Endodermal cell (in vitro differentiated cells): ENCODE results near the gene LMAN1. TPM values are rescaled to one million over a fixed set of nuclear protein-coding genes. Genes with fewer than 3 reads are reported as not detected.

ENCODE experiments used
- DNase-seq: peaks from one replicate; pipeline ENCODE4 v3.0.0-alpha.2; 2017
- H3K27ac ChIP-seq: 2 replicates; pipeline ENCODE4 v1.5.1; 2013; ENCODE audit warnings: mild to moderate bottlenecking, low read depth, low read length, moderate library complexity
- H3K27me3 ChIP-seq: 2 replicates; pipeline ENCODE4 v1.6.1; 2013; ENCODE audit warnings: mild to moderate bottlenecking, low read length, moderate library complexity; ENCODE audit not compliant: insufficient read depth, control insufficient read depth, poor library complexity, severe bottlenecking
- H3K36me3 ChIP-seq: 2 replicates; pipeline ENCODE4 v1.7.0; 2013; ENCODE audit warnings: mild to moderate bottlenecking, low read length, moderate library complexity; ENCODE audit not compliant: control insufficient read depth, insufficient read depth
- H3K4me1 ChIP-seq: one replicate; pipeline ENCODE4 v1.7.0; 2013; ENCODE audit warnings: low read length; ENCODE audit not compliant: control insufficient read depth, insufficient read depth
- H3K4me3 ChIP-seq: 2 replicates; pipeline ENCODE4 v1.5.1; 2013; ENCODE audit warnings: mild to moderate bottlenecking, low read length, moderate library complexity
- H3K9ac ChIP-seq: 2 replicates; pipeline ENCODE4 v1.6.1; 2013; ENCODE audit warnings: mild to moderate bottlenecking, low read length, moderate library complexity; ENCODE audit not compliant: poor library complexity, severe bottlenecking; ENCODE audit errors: extremely low read depth
- H3K9me3 ChIP-seq: 2 replicates; pipeline ENCODE4 v1.6.1; 2013; ENCODE audit warnings: mild to moderate bottlenecking, low read length, moderate library complexity; ENCODE audit not compliant: control insufficient read depth
- H3K27ac Mint-ChIP-seq: 2 replicates; pipeline ENCODE4 v1.8.0; 2020; ENCODE audit warnings: mixed read lengths
- H3K27me3 Mint-ChIP-seq: 2 replicates; pipeline ENCODE4 v1.8.0; 2021; ENCODE audit warnings: mild to moderate bottlenecking, mixed read lengths; ENCODE audit not compliant: insufficient read depth
- H3K36me3 Mint-ChIP-seq: 2 replicates; pipeline ENCODE4 v1.8.0; 2020; ENCODE audit warnings: low read depth, mixed read lengths
- H3K4me1 Mint-ChIP-seq: 2 replicates; pipeline ENCODE4 v1.8.0; 2020; ENCODE audit warnings: mixed read lengths
- H3K4me3 Mint-ChIP-seq: 2 replicates; pipeline ENCODE4 v1.8.0; 2020; ENCODE audit warnings: mild to moderate bottlenecking, moderate library complexity, mixed read lengths
- H3K9me3 Mint-ChIP-seq: 2 replicates; pipeline ENCODE4 v1.8.0; 2020; ENCODE audit warnings: mild to moderate bottlenecking, mixed read lengths
- CTCF ChIP-seq: fragments of 200-600 bp; sonication (generic); conservative IDR thresholded peaks from 2 replicates; pipeline ENCODE4 v1.5.0; 2021; ENCODE audit warnings: antibody characterized with exemption, mild to moderate bottlenecking
- WGBS, 2 experiments: methylation state at CpG; one replicate each; pipeline versions ENCODE4 v1.1.5 to v1.1.7; 2013; ENCODE audit warnings: missing lambda C conversion rate in 2 of 2, mixed read lengths in 1 of 2; ENCODE audit not compliant: insufficient coverage in 1 of 2, insufficient read length in 1 of 2; 5-methylcytosine and 5-hydroxymethylcytosine counted together
- total RNA-seq, 2 donors: library from RNA; stranded (reverse); fragmentation: NEBNext Ultra II Directional in 1 of 2; extraction: Animal tissue kit (Norgen Biotek cat#: 25700) in 1 of 2; gene quantifications; 2 replicates in 1 of 2; 3 replicates in 1 of 2; pipeline ENCODE4 v1.2.1, GENCODE V29; 2021

LMAN1 gene
- total RNA-seq, 2 donors from 2014 or later = 82.9 to 125 TPM

DNA sequence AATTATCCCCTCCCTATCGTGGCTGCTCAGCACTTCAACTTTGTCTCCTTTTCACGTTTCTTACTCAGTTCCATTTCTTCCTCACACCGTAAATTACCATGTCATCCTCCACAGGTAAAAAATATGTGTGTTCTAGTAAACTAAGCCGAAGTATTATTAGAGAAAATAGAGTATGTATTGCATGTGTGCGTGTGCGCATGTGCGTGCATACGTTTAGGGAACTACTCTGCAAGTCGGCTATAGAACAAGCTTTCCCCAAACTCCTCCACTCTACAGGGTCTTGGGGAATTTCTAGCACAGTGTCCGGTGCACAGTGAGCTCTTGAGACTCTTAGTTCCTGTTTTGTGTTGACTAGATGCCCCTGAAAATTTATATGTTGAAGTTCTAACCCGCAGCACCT, 76.7 kb downstream of the LMAN1 start:
- Histone ChIP-seq H3K27me3 (peaks cover 69% of the 10 kb centered on the region), H3K36me3 (no peaks in the 10 kb centered on the region), H3K27ac (no peak overlapping the region), H3K4me1 (no peaks in the 10 kb centered on the region), H3K9me3 (no peaks in the 10 kb centered on the region), H3K9ac (no peak overlapping the region), H3K4me3 (no peak overlapping the region)
- Mint-ChIP-seq H3K36me3 (no peaks in the 10 kb centered on the region), H3K27me3 (peaks cover 94% of the 10 kb centered on the region), H3K4me3 (no peak overlapping the region), H3K4me1 (no peaks in the 10 kb centered on the region), H3K9me3 (no peaks in the 10 kb centered on the region), H3K27ac (no peak overlapping the region)
- 88 to 91% methylated on average over 8 to 10 of the region's 11 CpGs for WGBS, 2 experiments
- TF ChIP-seq CTCF = no peak
- DNase-seq = no peak

DNA sequence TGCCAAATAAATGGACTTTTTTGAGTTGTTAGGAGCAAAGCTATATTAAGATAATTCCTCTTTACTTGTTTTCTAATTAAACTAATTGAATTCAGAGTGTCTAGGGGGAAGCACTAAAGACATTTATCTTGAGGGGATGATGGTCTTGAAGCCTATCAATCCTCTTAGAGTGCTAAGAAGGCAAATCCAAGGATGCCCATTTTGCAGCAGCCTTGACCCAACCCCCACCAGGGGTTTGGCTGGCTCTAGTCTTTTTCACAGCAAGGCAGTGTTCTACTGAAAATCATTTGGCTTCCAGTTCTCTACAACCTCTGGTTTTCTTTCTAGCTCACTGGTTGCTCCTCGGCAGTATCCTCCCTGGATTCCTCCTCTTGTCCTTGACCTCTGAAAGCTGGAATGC, 79.3 kb downstream of the LMAN1 start:
- Histone ChIP-seq H3K4me3 (no peak overlapping the region), H3K27me3 (peaks cover 95% of the 10 kb centered on the region), H3K36me3 (no peaks in the 10 kb centered on the region), H3K27ac (no peak overlapping the region), H3K9me3 (no peaks in the 10 kb centered on the region), H3K9ac (no peak overlapping the region), H3K4me1 (peaks cover 4% of the 10 kb centered on the region)
- no peak overlapping the region for H3K27ac Mint-ChIP-seq
- TF ChIP-seq CTCF = no peak
- H3K4me1 Mint-ChIP-seq = peaks cover 5% of the 10 kb centered on the region
- H3K27me3 Mint-ChIP-seq = peaks cover 97% of the 10 kb centered on the region
- WGBS, 2 experiments = 72 to 92% methylated on average over 1 of the region's 1 CpG
- no peaks in the 10 kb centered on the region for H3K36me3 Mint-ChIP-seq
- no peak overlapping the region for H3K4me3 Mint-ChIP-seq
- H3K9me3 Mint-ChIP-seq = no peaks in the 10 kb centered on the region
- DNase-seq = no peak

DNA sequence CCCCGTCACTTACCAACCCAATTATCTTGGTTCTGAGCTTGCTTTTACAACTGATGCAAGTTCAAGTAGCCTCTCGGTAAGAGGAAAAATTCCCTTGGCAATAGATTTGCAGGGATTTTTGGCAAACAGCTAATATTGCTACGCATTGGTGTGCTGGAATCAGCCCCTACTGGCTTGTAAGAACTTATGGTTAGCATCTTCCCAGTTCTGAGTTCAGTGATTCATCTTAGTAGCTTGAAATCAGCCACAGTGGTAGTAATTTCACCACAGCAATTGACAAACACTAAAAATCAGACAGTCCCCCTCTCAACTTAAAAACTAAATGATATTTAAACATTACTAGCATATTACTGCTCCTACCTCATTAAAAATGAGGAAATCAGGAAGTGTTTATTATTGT, 79.9 kb downstream of the LMAN1 start:
- Histone ChIP-seq H3K36me3 (no peaks in the 10 kb centered on the region), H3K27me3 (peaks cover 100% of the 10 kb centered on the region), H3K9ac (no peak overlapping the region), H3K27ac (no peak overlapping the region), H3K4me3 (no peak overlapping the region), H3K9me3 (no peaks in the 10 kb centered on the region), H3K4me1 (peaks cover 4% of the 10 kb centered on the region)
- Mint-ChIP-seq H3K9me3 (no peaks in the 10 kb centered on the region), H3K27ac (no peak overlapping the region), H3K36me3 (no peaks in the 10 kb centered on the region), H3K4me3 (no peak overlapping the region), H3K4me1 (peaks cover 5% of the 10 kb centered on the region), H3K27me3 (peaks cover 97% of the 10 kb centered on the region)
- DNase-seq = no peak
- no peak for TF ChIP-seq CTCF
- 80 to 89% methylated on average over 3 of the region's 3 CpGs for WGBS, 2 experiments
